Astrocyte (in vitro differentiated cells and primary cell): ENCODE measurements around the gene FKBP10. TPM values are rescaled to one million over a fixed set of nuclear protein-coding genes. Genes with fewer than 3 reads are reported as not detected.
A peak's percentile ranks its signal among the peaks of the same experiment; 100 is the strongest.

ENCODE experiments used
- DNase-seq: peaks from one replicate; pipeline ENCODE4 v3.0.0-alpha.2; 2010; ENCODE audit warnings: low read depth
- FAIRE-seq: peaks from 2 replicates; lab custom pipeline; 2011; peaks lifted over from hg19 to GRCh38; lab: Jason Lieb, UNC
- H2AFZ ChIP-seq: 2 replicates; pipeline ENCODE4 v1.6.0; 2012; ENCODE audit warnings: low read depth, low read length, inconsistent platforms
- H3K27ac ChIP-seq: 2 replicates; pipeline ENCODE4 v1.5.1; 2011; ENCODE audit warnings: low read depth, low read length, inconsistent platforms
- H3K27me3 ChIP-seq: 2 replicates; pipeline ENCODE4 v1.6.0; 2011; ENCODE audit warnings: low read length, inconsistent platforms; ENCODE audit not compliant: insufficient read depth
- H3K36me3 ChIP-seq: 2 replicates; pipeline ENCODE4 v1.5.1; 2011; ENCODE audit warnings: low read length, inconsistent platforms; ENCODE audit not compliant: insufficient read depth
- H3K4me1 ChIP-seq: 2 replicates; pipeline ENCODE4 v1.5.1; 2011; ENCODE audit warnings: low read length, inconsistent platforms; ENCODE audit not compliant: insufficient read depth
- H3K4me2 ChIP-seq: 2 replicates; pipeline ENCODE4 v1.6.0; 2012; ENCODE audit warnings: low read length, inconsistent platforms
- H3K4me3 ChIP-seq: 2 replicates; pipeline ENCODE4 v1.5.1; 2011; ENCODE audit warnings: low read depth, mild to moderate bottlenecking, low read length, inconsistent platforms; ENCODE audit not compliant: insufficient read depth
- H3K79me2 ChIP-seq: 2 replicates; pipeline ENCODE4 v1.6.0; 2012; ENCODE audit warnings: mild to moderate bottlenecking, low read length, inconsistent platforms; ENCODE audit not compliant: insufficient read depth
- H3K9ac ChIP-seq: 2 replicates; pipeline ENCODE4 v1.6.0; 2012; ENCODE audit warnings: mild to moderate bottlenecking, low read length, inconsistent platforms
- H3K9me3 ChIP-seq: 2 replicates; pipeline ENCODE4 v1.5.1; 2012; ENCODE audit warnings: low read depth, mild to moderate bottlenecking, low read length, inconsistent platforms; ENCODE audit not compliant: insufficient read depth
- H4K20me1 ChIP-seq: 2 replicates; pipeline ENCODE4 v1.6.0; 2012; ENCODE audit warnings: low read length, inconsistent platforms; ENCODE audit not compliant: insufficient read depth
- H3K27ac Mint-ChIP-seq: one replicate; pipeline ENCODE4 v1.8.0; 2021; ENCODE audit warnings: mild to moderate bottlenecking, mixed read lengths; ENCODE audit not compliant: unreplicated experiment
- H3K27me3 Mint-ChIP-seq: one replicate; pipeline ENCODE4 v1.8.0; 2021; ENCODE audit warnings: low read depth, mixed read lengths; ENCODE audit not compliant: unreplicated experiment
- H3K36me3 Mint-ChIP-seq: one replicate; pipeline ENCODE4 v1.8.0; 2021; ENCODE audit warnings: low read depth, mixed read lengths; ENCODE audit not compliant: unreplicated experiment
- H3K4me1 Mint-ChIP-seq: one replicate; pipeline ENCODE4 v1.8.0; 2021; ENCODE audit warnings: low read depth, mixed read lengths; ENCODE audit not compliant: unreplicated experiment
- H3K4me3 Mint-ChIP-seq: one replicate; pipeline ENCODE4 v1.8.0; 2021; ENCODE audit warnings: mild to moderate bottlenecking, moderate library complexity, mixed read lengths; ENCODE audit not compliant: unreplicated experiment
- H3K9me3 Mint-ChIP-seq: one replicate; pipeline ENCODE4 v1.8.0; 2021; ENCODE audit warnings: mild to moderate bottlenecking, mixed read lengths; ENCODE audit not compliant: unreplicated experiment
- EZH2 ChIP-seq: IDR thresholded peaks from 2 replicates; pipeline ENCODE4 v1.6.1; 2012; ENCODE audit warnings: mild to moderate bottlenecking, low read length, inconsistent platforms; ENCODE audit not compliant: insufficient read depth
- total RNA-seq: library from RNA; stranded (reverse); gene quantifications from 2 replicates; pipeline ENCODE4 v1.2.1, GENCODE V29; 2021
- TF ChIP-seq, protein P1 (sequence below): IDR thresholded peaks from 2 replicates; pipeline ENCODE4 v1.5.1; 2011; ENCODE audit warnings: low read depth, mild to moderate bottlenecking, inconsistent platforms, low read length, moderate library complexity; ENCODE audit not compliant: insufficient read depth

The FKBP10 gene
- total RNA-seq, 1 donor from 2014 or later = 446 TPM

DNA sequence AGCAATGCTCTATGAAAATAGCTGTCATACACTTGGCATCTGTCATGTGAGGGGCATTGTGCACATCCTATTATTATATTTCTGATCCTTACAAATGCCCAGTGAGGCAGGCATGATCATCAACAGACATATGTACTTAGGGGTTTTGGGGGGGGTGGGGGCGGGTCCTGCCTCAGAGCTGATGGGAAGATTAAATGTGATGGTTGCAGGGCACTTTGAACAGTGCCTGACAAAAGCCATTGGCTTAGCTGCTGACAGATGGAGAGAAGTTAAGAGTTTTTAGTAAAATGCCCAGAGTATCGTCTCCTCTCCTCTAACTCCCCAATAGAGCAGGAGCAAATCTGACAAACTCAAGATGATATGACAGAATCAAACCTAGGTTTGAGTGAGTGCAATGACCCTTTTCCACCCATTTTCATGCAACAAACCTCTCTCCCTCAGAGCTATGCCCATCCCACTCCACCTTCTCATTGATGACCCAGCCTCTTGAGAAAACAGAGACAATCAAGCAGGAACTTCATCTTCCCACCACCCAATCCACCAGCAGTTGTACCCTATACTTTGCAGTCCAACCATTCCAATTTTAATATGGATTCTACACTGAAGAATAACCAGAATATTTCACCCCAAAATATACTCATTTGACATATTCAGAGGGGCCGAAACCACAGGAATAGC is 47.6 kb downstream of the FKBP10 start:
- H3K27me3 Mint-ChIP-seq = no peaks in the 10 kb centered on the region
- FAIRE-seq = no peak

DNA sequence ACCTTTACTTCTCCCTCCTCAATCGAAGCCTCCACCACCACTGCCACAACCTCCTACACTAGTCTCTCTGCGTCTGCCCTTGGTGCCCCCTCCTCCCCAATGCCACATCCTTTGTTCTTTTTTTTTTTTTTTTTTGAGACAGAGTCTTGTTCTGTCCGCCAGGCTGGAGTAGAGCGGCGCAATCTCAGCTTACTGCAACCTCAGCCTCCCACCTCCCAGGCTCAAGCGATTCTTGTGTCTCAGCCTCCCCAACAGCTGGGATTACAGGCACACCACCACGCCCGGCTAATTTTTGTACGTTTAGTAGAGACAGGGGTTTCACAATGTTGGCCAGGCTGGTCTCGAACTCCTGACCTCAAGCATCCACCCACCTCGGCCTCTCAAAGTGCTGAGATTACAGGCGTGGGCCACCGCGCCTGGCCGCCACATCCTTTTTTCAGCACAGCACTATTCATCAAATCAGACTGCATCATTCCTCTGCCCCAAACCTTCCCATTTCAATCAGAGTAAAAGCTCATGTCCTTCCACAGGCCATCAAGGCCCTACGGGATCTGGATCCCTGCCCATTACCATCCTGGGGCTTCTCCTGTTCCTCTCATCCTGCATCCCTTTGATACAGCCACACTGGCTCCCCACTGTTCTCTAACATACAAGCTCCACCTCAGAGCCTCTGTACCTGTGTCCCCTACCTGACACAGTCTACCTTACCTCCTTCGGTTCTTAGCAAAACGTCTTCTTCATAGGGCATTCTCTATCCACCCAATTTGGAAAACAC is 50.5 kb downstream of the FKBP10 start:
- no peaks in the 10 kb centered on the region for H3K27me3 ChIP-seq
- Mint-ChIP-seq H3K27ac (no peak overlapping the region), H3K4me3 (no peak overlapping the region), H3K9me3 (no peaks in the 10 kb centered on the region), H3K36me3 (peaks cover 3% of the 10 kb centered on the region), H3K4me1 (peaks cover 3% of the 10 kb centered on the region), H3K27me3 (no peaks in the 10 kb centered on the region)
- peaks cover 14% of the 10 kb centered on the region for H3K36me3 ChIP-seq
- H3K9me3 ChIP-seq = no peaks in the 10 kb centered on the region
- TF ChIP-seq, protein P1, sequence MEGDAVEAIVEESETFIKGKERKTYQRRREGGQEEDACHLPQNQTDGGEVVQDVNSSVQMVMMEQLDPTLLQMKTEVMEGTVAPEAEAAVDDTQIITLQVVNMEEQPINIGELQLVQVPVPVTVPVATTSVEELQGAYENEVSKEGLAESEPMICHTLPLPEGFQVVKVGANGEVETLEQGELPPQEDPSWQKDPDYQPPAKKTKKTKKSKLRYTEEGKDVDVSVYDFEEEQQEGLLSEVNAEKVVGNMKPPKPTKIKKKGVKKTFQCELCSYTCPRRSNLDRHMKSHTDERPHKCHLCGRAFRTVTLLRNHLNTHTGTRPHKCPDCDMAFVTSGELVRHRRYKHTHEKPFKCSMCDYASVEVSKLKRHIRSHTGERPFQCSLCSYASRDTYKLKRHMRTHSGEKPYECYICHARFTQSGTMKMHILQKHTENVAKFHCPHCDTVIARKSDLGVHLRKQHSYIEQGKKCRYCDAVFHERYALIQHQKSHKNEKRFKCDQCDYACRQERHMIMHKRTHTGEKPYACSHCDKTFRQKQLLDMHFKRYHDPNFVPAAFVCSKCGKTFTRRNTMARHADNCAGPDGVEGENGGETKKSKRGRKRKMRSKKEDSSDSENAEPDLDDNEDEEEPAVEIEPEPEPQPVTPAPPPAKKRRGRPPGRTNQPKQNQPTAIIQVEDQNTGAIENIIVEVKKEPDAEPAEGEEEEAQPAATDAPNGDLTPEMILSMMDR = no peak
- no peak for TF ChIP-seq EZH2
- peaks cover 10% of the 10 kb centered on the region for H3K4me1 ChIP-seq
- peaks cover 62% of the 10 kb centered on the region for H3K79me2 ChIP-seq
- DNase-seq (no peak), FAIRE-seq (no peak)
- peak overlapping the region; percentile 1 for H3K9ac ChIP-seq
- H3K4me3 ChIP-seq = no peak overlapping the region
- no peak overlapping the region for H3K27ac ChIP-seq
- no peak overlapping the region for H2AFZ ChIP-seq
- H4K20me1 ChIP-seq = peaks cover 55% of the 10 kb centered on the region
- peak overlapping the region; percentile 87 for H3K4me2 ChIP-seq

More for the DNA sequence above, 47.6 kb downstream of the FKBP10 start:
- peaks cover 3% of the 10 kb centered on the region for H3K4me1 Mint-ChIP-seq
- H4K20me1 ChIP-seq = peaks cover 67% of the 10 kb centered on the region
- H3K9me3 Mint-ChIP-seq = no peaks in the 10 kb centered on the region
- H3K36me3 Mint-ChIP-seq = no peaks in the 10 kb centered on the region
- peaks cover 10% of the 10 kb centered on the region for H3K4me1 ChIP-seq
- H3K4me2 ChIP-seq = no peak overlapping the region
- no peak overlapping the region for H3K4me3 ChIP-seq
- DNase-seq = no peak
- H3K4me3 Mint-ChIP-seq = no peak overlapping the region
- H2AFZ ChIP-seq = no peak overlapping the region
- peaks cover 82% of the 10 kb centered on the region for H3K79me2 ChIP-seq
- no peaks in the 10 kb centered on the region for H3K9me3 ChIP-seq
- TF ChIP-seq, protein P1 = no peak
- TF ChIP-seq EZH2 = no peak
- no peaks in the 10 kb centered on the region for H3K27me3 ChIP-seq
- no peaks in the 10 kb centered on the region for H3K36me3 ChIP-seq
- no peak overlapping the region for H3K9ac ChIP-seq
- H3K27ac ChIP-seq = no peak overlapping the region
- no peak overlapping the region for H3K27ac Mint-ChIP-seq
